Measurements from ENCODE around the gene PRG3. TPM values are rescaled to one million over a fixed set of nuclear protein-coding genes. Genes with fewer than 3 reads are reported as not detected.
"Not testable (repeated sequence)": the region's sequence is repeated elsewhere in the genome, so short reads cannot be mapped to it uniquely, and the experiment has no call there.

Gene PRG3
- polyA plus RNA-seq, 1 donor, result 0.23 TPM

GRCh38 chr11:57387289-57388030 is 6.5 kb upstream of the PRG3 start:
- no peak for DNase-seq

- no peak for DNase-seq
Observed at GRCh38 chr11:57386178-57386940, 5.4 kb upstream of the PRG3 start.

GRCh38 chr11:57379732-57380131 is 1.2 kb downstream of the PRG3 start:
- no peak for DNase-seq

GRCh38 chr11:57378186-57378585 is 2.8 kb downstream of the PRG3 start:
- no peak for DNase-seq

GRCh38 chr11:57377107-57377506 is 3.8 kb downstream of the PRG3 start:
- DNase-seq, result no peak

- DNase-seq, result no peak
Observed at GRCh38 chr11:57376095-57377090, 4.6 kb downstream of the PRG3 start.

- no peak for DNase-seq
Observed at GRCh38 chr11:57375490-57375889, 5.5 kb downstream of the PRG3 start.

GRCh38 chr11:57374966-57375365 is 6.0 kb downstream of the PRG3 start:
- no peak for DNase-seq

- DNase-seq, result no peak
Observed at GRCh38 chr11:57373146-57373545, 7.8 kb downstream of the PRG3 start.

GRCh38 chr11:57370941-57371340 is 10.0 kb downstream of the PRG3 start:
- no peak for DNase-seq

GRCh38 chr11:57370251-57370650 is 10.7 kb downstream of the PRG3 start:
- no peak for DNase-seq

GRCh38 chr11:57368845-57369232 is 12.1 kb downstream of the PRG3 start:
- no peak for DNase-seq

- no peak for DNase-seq
Observed at GRCh38 chr11:57368106-57368844, 12.7 kb downstream of the PRG3 start.

- no peak for DNase-seq
Observed at GRCh38 chr11:57364851-57365660, 15.9 kb downstream of the PRG3 start.

- no peak for DNase-seq
Observed at GRCh38 chr11:57363131-57364080, 17.5 kb downstream of the PRG3 start.

GRCh38 chr11:57361926-57362325 is 19.0 kb downstream of the PRG3 start:
- no peak for DNase-seq

- DNase-seq, result not testable (repeated sequence)
Observed at GRCh38 chr11:57361420-57361819, 19.5 kb downstream of the PRG3 start.

GRCh38 chr11:57360991-57361390 is 20.0 kb downstream of the PRG3 start:
- DNase-seq, result no peak

GRCh38 chr11:57359896-57360690 is 20.9 kb downstream of the PRG3 start:
- no peak for DNase-seq

Measured in hindlimb muscle (tissue), 1 donor.